Ascending aorta (tissue), 2 donors: ENCODE measurements around the gene PBX3. TPM values are rescaled to one million over a fixed set of nuclear protein-coding genes. Genes with fewer than 3 reads are reported as not detected.
A peak's percentile ranks its signal among the peaks of the same experiment; 100 is the strongest.

Experiments
- DNase-seq, 2 donors: peaks; one replicate each; pipeline ENCODE4 v3.0.0-alpha.2; 2019; ENCODE audit warnings: low spot score in 2 of 2
- H3K27ac ChIP-seq, 2 donors: fragments of 200-600 bp; sonication (generic); one replicate each; pipeline ENCODE4 v1.5.1; 2016 to 2017; ENCODE audit warnings: mild to moderate bottlenecking in 1 of 2
- H3K27me3 ChIP-seq: fragments of 200-600 bp; sonication (generic); one replicate; pipeline ENCODE4 v1.5.1; 2017
- H3K36me3 ChIP-seq, 2 donors: fragments of 200-600 bp; sonication (generic); one replicate each; pipeline ENCODE4 v1.5.1; 2016
- H3K4me1 ChIP-seq, 2 donors: fragments of 200-600 bp; sonication (generic); one replicate each; pipeline ENCODE4 v1.5.1; 2016 to 2017; ENCODE audit warnings: mild to moderate bottlenecking in 1 of 2
- H3K4me3 ChIP-seq, 2 donors: fragments of 200-600 bp; sonication (generic); one replicate each; pipeline ENCODE4 v1.5.1; 2016 to 2017; ENCODE audit warnings: mild to moderate bottlenecking in 1 of 2
- H3K9me3 ChIP-seq, 2 donors: fragments of 200-600 bp; sonication (generic); one replicate each; pipeline ENCODE4 v1.5.1; 2016
- CTCF ChIP-seq, 3 experiments: fragments of 200-600 bp in 2 of 3; fragments of 450-650 bp in 1 of 3; sonication (generic) in 2 of 3; IDR thresholded peaks; one replicate each; pipeline ENCODE4 v1.5.1; 2016 to 2019; ENCODE audit warnings: antibody characterized with exemption in 3 of 3, mild to moderate bottlenecking in 1 of 3, moderate library complexity in 1 of 3
- intact Hi-C: fragments of 100-400 bp; cut with DNase I; formaldehyde crosslinking; loops from one replicate; pipeline ENCODE4 v1.15.1; 2023
- total RNA-seq: library from RNA; depleted of rRNA; stranded (reverse); fragments of >200 nt; gene quantifications from one replicate; pipeline ENCODE4 v1.1.0, GENCODE V29; 2016

The PBX3 gene
- total RNA-seq, 1 donor from 2014 or later, result 24.3 TPM

DNA sequence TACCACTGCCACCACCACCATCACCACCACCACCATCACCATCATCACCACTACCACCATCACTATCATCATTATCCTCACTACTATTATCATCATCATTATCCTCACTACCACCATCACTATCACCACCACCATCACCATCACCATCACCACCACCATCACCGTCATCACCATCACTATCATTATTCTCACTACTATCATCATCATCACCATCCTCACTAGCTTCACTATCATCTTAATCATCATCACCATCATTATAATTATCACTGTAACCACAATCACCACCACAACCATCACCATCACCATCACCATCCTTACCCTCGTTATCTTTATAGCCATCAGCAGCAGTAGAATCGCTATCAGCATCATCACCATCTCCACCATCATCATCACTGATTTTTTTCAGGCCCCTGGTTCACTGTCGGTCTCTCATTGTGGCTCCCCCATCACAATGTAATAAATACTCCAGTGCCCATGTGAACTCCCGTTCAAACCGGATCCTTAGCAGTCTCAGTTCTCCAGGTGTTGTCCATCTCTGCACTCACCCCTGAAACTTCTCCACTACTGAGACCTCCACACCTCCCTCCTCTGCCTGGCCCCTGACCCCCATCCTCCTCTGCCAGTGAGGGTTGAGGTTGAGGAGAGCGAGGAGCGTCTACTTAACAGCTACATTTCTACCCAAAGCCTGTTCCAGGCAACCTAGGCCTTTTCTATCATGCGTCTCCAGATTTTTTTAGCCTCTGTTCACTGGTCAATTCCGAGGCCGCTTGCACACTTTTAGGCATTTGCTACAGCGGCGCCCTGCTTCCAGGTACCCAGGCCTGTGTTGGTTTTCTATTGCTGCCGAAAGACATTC, 238.2 kb downstream of the PBX3 start:
- Histone ChIP-seq H3K36me3 (no peaks in the 10 kb centered on the region), H3K4me1 (no peaks in the 10 kb centered on the region), H3K27me3 (no peaks in the 10 kb centered on the region), H3K9me3 (no peaks in the 10 kb centered on the region), H3K4me3 (no peak overlapping the region), H3K27ac (no peak overlapping the region)
- DNase-seq, result peak in 1 of 2 donors; percentile 25
- no peak for TF ChIP-seq CTCF (IDR thresholded peaks at IDR 0.05)
- intact Hi-C loops, result no loop called here

DNA sequence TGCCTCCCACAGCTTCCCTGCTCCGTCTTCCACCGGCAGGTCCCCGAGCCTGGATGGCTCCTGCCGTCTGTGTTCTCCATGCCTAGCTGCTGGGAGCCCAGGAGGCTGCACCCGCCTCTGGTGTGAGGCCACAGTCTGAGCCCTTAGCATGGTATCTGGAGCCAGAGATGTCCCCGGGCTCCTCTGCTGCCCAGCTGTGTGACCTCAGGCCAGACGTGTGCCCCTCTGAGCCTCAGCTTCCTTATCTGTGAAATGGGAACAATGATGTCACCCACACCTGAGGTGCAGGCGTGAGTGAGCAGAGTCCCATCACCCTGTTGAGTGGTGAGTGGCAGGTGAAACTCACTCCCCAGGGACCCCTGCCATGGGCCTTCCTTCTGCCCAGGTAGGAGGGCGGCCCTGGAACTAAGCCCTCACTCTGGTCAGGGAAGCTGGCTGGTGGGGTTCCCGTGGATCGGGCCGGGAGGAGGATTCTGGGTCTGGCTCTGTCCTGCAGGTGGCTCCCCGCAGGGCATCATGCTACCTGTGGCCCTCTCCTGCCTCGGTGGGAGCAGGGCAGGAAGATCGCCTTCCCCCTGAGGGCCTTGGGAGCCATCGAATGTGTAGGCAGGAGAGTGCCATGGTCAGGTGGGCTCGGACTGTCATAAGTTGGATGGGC, 239.0 kb downstream of the PBX3 start:
- intact Hi-C loops, result no loop called here

DNA sequence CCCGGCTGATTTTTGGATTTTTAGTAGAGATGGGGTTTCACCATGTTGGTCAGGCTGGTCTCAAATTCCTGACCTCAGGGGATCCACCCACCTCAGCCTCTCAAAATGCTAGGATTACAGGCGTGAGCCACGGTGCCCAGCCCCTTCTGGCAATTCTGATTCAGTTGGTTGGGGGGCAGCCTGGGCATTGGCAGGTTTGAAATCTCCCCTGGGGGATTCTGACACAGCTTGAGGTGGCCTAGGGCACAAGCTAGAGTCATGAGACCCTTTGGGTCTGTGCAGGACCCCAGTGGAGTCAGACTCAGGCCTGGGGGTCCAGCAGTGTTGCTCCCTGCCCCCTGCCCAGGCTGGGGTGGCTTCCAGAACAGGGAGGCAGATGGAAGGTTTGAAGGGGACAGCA, 239.8 kb downstream of the PBX3 start:
- Histone ChIP-seq H3K4me1 (no peaks in the 10 kb centered on the region), H3K27me3 (no peaks in the 10 kb centered on the region), H3K9me3 (no peaks in the 10 kb centered on the region), H3K36me3 (no peaks in the 10 kb centered on the region), H3K27ac (no peak overlapping the region), H3K4me3 (no peak overlapping the region)
- peak in 1 of 2 donors; percentile 38 for DNase-seq
- intact Hi-C loops, result no loop called here
- TF ChIP-seq CTCF (IDR thresholded peaks at IDR 0.05), result no peak

More for the DNA sequence above, 239.0 kb downstream of the PBX3 start:
- no peaks in the 10 kb centered on the region for H3K27me3 ChIP-seq
- H3K4me3 ChIP-seq, result no peak overlapping the region
- no peaks in the 10 kb centered on the region for H3K4me1 ChIP-seq
- H3K36me3 ChIP-seq, result no peaks in the 10 kb centered on the region
- H3K9me3 ChIP-seq, result no peaks in the 10 kb centered on the region
- DNase-seq, result peak in 1 of 2 donors; percentile 21
- TF ChIP-seq CTCF (IDR thresholded peaks at IDR 0.05), result no peak
- H3K27ac ChIP-seq, result no peak overlapping the region

- no peak overlapping the region for H3K4me3 ChIP-seq
- peak in 1 of 2 donors; percentile 37 for DNase-seq
- intact Hi-C loops, result no loop called here
- no peak overlapping the region for H3K27ac ChIP-seq
- no peaks in the 10 kb centered on the region for H3K9me3 ChIP-seq
- no peaks in the 10 kb centered on the region for H3K36me3 ChIP-seq
- H3K27me3 ChIP-seq, result no peaks in the 10 kb centered on the region
- no peaks in the 10 kb centered on the region for H3K4me1 ChIP-seq
- no peak for TF ChIP-seq CTCF (IDR thresholded peaks at IDR 0.05)
Measured at GRCh38 chr9:125987420-125987819, 240.2 kb downstream of the PBX3 start.

DNA sequence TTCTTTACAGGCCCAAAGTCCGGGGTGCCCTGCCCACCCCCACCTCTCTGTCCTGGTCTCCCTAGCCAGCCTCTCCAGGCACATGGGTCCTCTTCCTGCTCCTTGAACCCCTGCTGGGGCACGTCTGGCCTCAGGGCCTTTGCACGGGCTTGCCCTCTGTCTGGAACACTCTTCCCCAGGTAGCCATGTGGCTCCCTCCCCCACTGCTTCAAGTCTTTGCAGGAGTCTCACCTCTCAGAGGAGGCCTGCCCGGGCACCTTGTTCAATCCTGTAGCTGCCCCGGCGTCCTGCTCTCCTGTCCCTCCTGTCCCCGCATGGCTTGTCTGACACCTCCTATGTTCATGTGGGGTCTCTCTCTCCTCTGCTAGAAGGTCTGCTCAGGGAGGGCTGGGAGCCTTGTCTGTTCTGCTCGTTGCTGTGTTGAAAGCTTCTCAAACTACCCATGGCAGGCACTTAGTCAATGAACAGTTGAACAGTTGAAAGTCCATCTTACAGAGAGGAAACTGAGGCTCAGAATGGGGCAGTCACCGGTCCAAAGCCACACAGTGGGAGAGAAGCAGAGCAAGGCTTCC, 241.4 kb downstream of the PBX3 start:
- TF ChIP-seq CTCF (IDR thresholded peaks at IDR 0.05), result no peak
- intact Hi-C loops, result no loop called here
- peak in 1 of 2 donors; percentile 56 for DNase-seq

More for the DNA sequence above, 241.4 kb downstream of the PBX3 start:
- Histone ChIP-seq H3K36me3 (no peaks in the 10 kb centered on the region), H3K4me1 (no peaks in the 10 kb centered on the region), H3K27ac (no peak overlapping the region), H3K9me3 (no peaks in the 10 kb centered on the region), H3K4me3 (no peak overlapping the region), H3K27me3 (no peaks in the 10 kb centered on the region)
